IMR-90 (cell line): ENCODE data around the gene MBIP. TPM values are rescaled to one million over a fixed set of nuclear protein-coding genes. Genes with fewer than 3 reads are reported as not detected.

Experiments
- ATAC-seq: fragments of 200-7000 bp; cut with Tn5 transposase; 2 replicates; pipeline ENCODE4 v1.9.1; 2020; ENCODE audit warnings: low read depth, mild to moderate bottlenecking, moderate library complexity
- BruUV-seq: library from RNA; stranded (reverse); fragments of 400-500 nt; replicated peaks from 2 replicates; lab custom pipeline; 2021; lab: Mats Ljungman, UMichigan
- CTCF ChIA-PET: fragments of 300-600 bp; formaldehyde crosslinking; extraction: SDS; loops from one replicate; lab custom pipeline; 2021; ENCODE audit warnings: antibody characterized with exemption; lab: Yijun Ruan, JAX
- POLR2A ChIA-PET: fragments of 300-600 bp; sonication (Branson Sonifier 250); formaldehyde crosslinking; loops from one replicate; lab custom pipeline; 2022; ENCODE audit warnings: antibody characterized with exemption; ENCODE audit not compliant: unreplicated experiment; lab: Charles Lee
- DNase-seq: peaks from one replicate; pipeline ENCODE4 v3.0.0; 2013
- H2AFZ ChIP-seq: replicated peaks from 2 replicates; pipeline ENCODE3; 2013; ENCODE audit warnings: low read length, mild to moderate bottlenecking; ENCODE audit not compliant: poor library complexity
- H2AK5ac ChIP-seq: 2 replicates; pipeline ENCODE4 v1.6.1; 2013; ENCODE audit warnings: low read depth, low read length, inconsistent platforms
- H2AK9ac ChIP-seq: replicated peaks from 2 replicates; pipeline ENCODE3; 2013; ENCODE audit warnings: mild to moderate bottlenecking, low read depth, low read length, moderate library complexity; ENCODE audit not compliant: poor library complexity
- H2BK120ac ChIP-seq: 2 replicates; pipeline ENCODE4 v1.6.1; 2013; ENCODE audit warnings: low read depth, low read length, inconsistent platforms
- H2BK15ac ChIP-seq: 3 replicates; pipeline ENCODE4 v1.6.1; 2013; ENCODE audit warnings: low read depth, low read length, inconsistent platforms
- H2BK20ac ChIP-seq: 2 replicates; pipeline ENCODE4 v1.6.1; 2013; ENCODE audit warnings: low read depth, mild to moderate bottlenecking, inconsistent platforms, low read length, moderate library complexity
- H2BK5ac ChIP-seq: 2 replicates; pipeline ENCODE4 v1.6.1; 2013; ENCODE audit warnings: mild to moderate bottlenecking, low read depth, low read length, inconsistent platforms; ENCODE audit not compliant: poor library complexity, severe bottlenecking
- H3K14ac ChIP-seq: replicated peaks from 2 replicates; pipeline ENCODE4 v1.6.1; 2013; ENCODE audit warnings: low read depth, low read length, inconsistent platforms
- H3K18ac ChIP-seq: 2 replicates; pipeline ENCODE4 v1.6.1; 2013; ENCODE audit warnings: low read depth, low read length, control low read depth
- H3K23ac ChIP-seq: 2 replicates; pipeline ENCODE4 v1.6.1; 2013; ENCODE audit warnings: low read depth, low read length, inconsistent platforms
- H3K27ac ChIP-seq: 2 replicates; pipeline ENCODE4 v1.5.1; 2013; ENCODE audit warnings: mild to moderate bottlenecking, control low read depth, low read length; ENCODE audit not compliant: insufficient read depth
- H3K27me3 ChIP-seq: 2 replicates; pipeline ENCODE4 v1.6.1; 2013; ENCODE audit warnings: low read length; ENCODE audit not compliant: control insufficient read depth, insufficient read depth
- H3K36me3 ChIP-seq: 2 replicates; pipeline ENCODE4 v1.6.1; 2013; ENCODE audit warnings: low read length, mixed read lengths; ENCODE audit not compliant: control insufficient read depth, insufficient read depth
- H3K4ac ChIP-seq: 2 replicates; pipeline ENCODE4 v1.6.1; 2013; ENCODE audit warnings: low read depth, low read length, inconsistent platforms
- H3K4me1 ChIP-seq: 2 replicates; pipeline ENCODE4 v1.6.1; 2013; ENCODE audit warnings: low read length, mixed read lengths; ENCODE audit not compliant: control insufficient read depth, insufficient read depth
- H3K4me2 ChIP-seq: 2 replicates; pipeline ENCODE4 v1.6.1; 2013; ENCODE audit warnings: low read depth, mild to moderate bottlenecking, control low read depth, low read length, moderate library complexity
- H3K4me3 ChIP-seq: 2 replicates; pipeline ENCODE4 v1.5.1; 2013; ENCODE audit warnings: low read depth, mild to moderate bottlenecking, control low read depth, low read length, moderate library complexity; ENCODE audit not compliant: insufficient read depth
- H3K56ac ChIP-seq: 2 replicates; pipeline ENCODE4 v1.6.1; 2013; ENCODE audit warnings: low read length, inconsistent platforms; ENCODE audit not compliant: insufficient read depth; ENCODE audit errors: extremely low read depth
- H3K79me1 ChIP-seq, 2 experiments: 2 replicates each; pipeline ENCODE4 v1.6.1; 2013; ENCODE audit warnings: low read length in 2 of 2, inconsistent platforms in 1 of 2, low read depth in 1 of 2
- H3K9ac ChIP-seq: 2 replicates; pipeline ENCODE4 v1.6.1; 2013; ENCODE audit warnings: low read depth, low read length, control low read depth
- H3K9me1 ChIP-seq: 2 replicates; pipeline ENCODE4 v1.6.1; 2013; ENCODE audit warnings: low read length, inconsistent platforms; ENCODE audit not compliant: insufficient read depth
- H3K9me3 ChIP-seq: 2 replicates; pipeline ENCODE4 v1.6.1; 2013; ENCODE audit warnings: low read length; ENCODE audit not compliant: control insufficient read depth, insufficient read depth
- H4K20me1 ChIP-seq: 2 replicates; pipeline ENCODE4 v1.6.1; 2013; ENCODE audit warnings: low read length, inconsistent platforms; ENCODE audit not compliant: insufficient read depth
- H4K5ac ChIP-seq: 2 replicates; pipeline ENCODE4 v1.6.1; 2013; ENCODE audit warnings: mild to moderate bottlenecking, low read depth, low read length, control low read depth
- H4K8ac ChIP-seq, 2 experiments: 2 replicates each; pipeline ENCODE4 v1.6.1; 2013; ENCODE audit warnings: low read depth in 2 of 2, low read length in 2 of 2, control low read depth in 1 of 2, inconsistent platforms in 1 of 2
- H4K91ac ChIP-seq: 2 replicates; pipeline ENCODE4 v1.6.1; 2013; ENCODE audit warnings: low read depth, low read length, inconsistent platforms; ENCODE audit not compliant: insufficient read depth
- BHLHE40 ChIP-seq: fragments of 150-350 bp; IDR thresholded peaks from 2 replicates; pipeline ENCODE4 v1.6.1; 2016; ENCODE audit warnings: mild to moderate bottlenecking, low read depth, low read length
- MAFK ChIP-seq: IDR thresholded peaks from 2 replicates; pipeline ENCODE4 v1.6.1; 2012; ENCODE audit warnings: low read depth, low read length, improper control_type of control experiment
- MXI1 ChIP-seq: IDR thresholded peaks from 2 replicates; pipeline ENCODE4 v1.6.1; 2012; ENCODE audit warnings: low read depth, mild to moderate bottlenecking, low read length, moderate library complexity, borderline replicate concordance
- POLR2A ChIP-seq: IDR thresholded peaks from 2 replicates; pipeline ENCODE4 v1.6.1; 2012; ENCODE audit warnings: mild to moderate bottlenecking, low read depth, low read length
- RAD21 ChIP-seq: IDR thresholded peaks from 2 replicates; pipeline ENCODE4 v1.6.1; 2012; ENCODE audit warnings: low read length, improper control_type of control experiment
- RCOR1 ChIP-seq: IDR thresholded peaks from 2 replicates; pipeline ENCODE4 v1.6.1; 2012; ENCODE audit warnings: mild to moderate bottlenecking, low read length, improper control_type of control experiment; ENCODE audit not compliant: insufficient replicate concordance
- RFX5 ChIP-seq: IDR thresholded peaks from 2 replicates; pipeline ENCODE4 v1.8.0; 2012; ENCODE audit warnings: low read depth, mild to moderate bottlenecking, low read length, moderate library complexity
- WGBS, 2 experiments: methylation state at CpG; one replicate each; pipeline versions ENCODE4 v1.1.5 to v1.1.7; 2013; ENCODE audit warnings: missing lambda C conversion rate in 2 of 2; ENCODE audit not compliant: insufficient read length in 1 of 2; ENCODE audit errors: extremely low coverage in 2 of 2; 5-methylcytosine and 5-hydroxymethylcytosine counted together
- dilution Hi-C: fragments of 300-500 bp; cut with HindIII; formaldehyde crosslinking; loops from one replicate; pipeline ENCODE4 v1.14.3; 2018; ENCODE audit warnings: low sequenced_read_pairs; ENCODE audit not compliant: unreplicated experiment
- in situ Hi-C: fragments of 300-500 bp; cut with MboI; formaldehyde crosslinking; loops from 3 replicates; pipeline ENCODE4 v1.14.3; 2019; ENCODE audit warnings: low sequenced_read_pairs, inconsistent platforms, mixed read lengths
- intact Hi-C: fragments of 100-400 bp; cut with micrococcal nuclease; formaldehyde crosslinking; loops from 2 replicates; pipeline ENCODE4 v1.10.0; 2022
- polyA plus RNA-seq, 3 experiments: library from polyadenylated mRNA; depleted of rRNA; stranded (reverse); fragments of >200 nt; gene quantifications; 2 replicates each; pipeline ENCODE4 v1.2.3, GENCODE V29; 2012; ENCODE audit warnings: low replicate concordance in 1 of 3
- total RNA-seq: library from RNA; depleted of rRNA; stranded (reverse); fragments of >200 nt; gene quantifications from 2 replicates; pipeline ENCODE4 v1.2.3, GENCODE V29; 2012
- TF ChIP-seq, protein P1 (sequence below): fragments of 150-350 bp; IDR thresholded peaks from 2 replicates; pipeline ENCODE4 v1.6.1; 2017; ENCODE audit warnings: mild to moderate bottlenecking, antibody characterized with exemption, low read length, low read depth

The MBIP gene
- total and polyA plus RNA-seq, 2 of the 4 experiments (the other 2 are of a cell fraction) = 9.3 to 17.4 TPM

GRCh38 chr14:36268121-36268520 is 52.3 kb downstream of the MBIP start:
- H2AK9ac ChIP-seq = no peak overlapping the region
- H2AK5ac ChIP-seq = no peak overlapping the region
- H3K18ac ChIP-seq = no peak overlapping the region
- no peak overlapping the region for H2BK5ac ChIP-seq
- dilution Hi-C loops = no loop called here
- ATAC-seq = no peak
- H4K20me1 ChIP-seq = no peaks in the 10 kb centered on the region
- H3K56ac ChIP-seq = no peak overlapping the region
- no peaks in the 10 kb centered on the region for H3K4me1 ChIP-seq
- H3K23ac ChIP-seq = no peak overlapping the region
- no peak overlapping the region for H3K14ac ChIP-seq
- no peak for DNase-seq
- TF ChIP-seq POLR2A (no peak), MAFK (no peak), MXI1 (no peak), RFX5 (no peak), RAD21 (no peak), RCOR1 (no peak), BHLHE40 (no peak)
- TF ChIP-seq, protein P1, sequence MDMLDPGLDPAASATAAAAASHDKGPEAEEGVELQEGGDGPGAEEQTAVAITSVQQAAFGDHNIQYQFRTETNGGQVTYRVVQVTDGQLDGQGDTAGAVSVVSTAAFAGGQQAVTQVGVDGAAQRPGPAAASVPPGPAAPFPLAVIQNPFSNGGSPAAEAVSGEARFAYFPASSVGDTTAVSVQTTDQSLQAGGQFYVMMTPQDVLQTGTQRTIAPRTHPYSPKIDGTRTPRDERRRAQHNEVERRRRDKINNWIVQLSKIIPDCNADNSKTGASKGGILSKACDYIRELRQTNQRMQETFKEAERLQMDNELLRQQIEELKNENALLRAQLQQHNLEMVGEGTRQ = no peak
- H3K27ac ChIP-seq = no peak overlapping the region
- H3K9me1 ChIP-seq = no peaks in the 10 kb centered on the region; the same call in 1 of the 2 replicates
- H3K4me3 ChIP-seq = no peak overlapping the region
- no peak overlapping the region for H3K4ac ChIP-seq
- ChIA-PET CTCF (interaction anchor here (0.7 to 1.2 kb wide), 2 partner anchors 22 to 199 kb away, joined by 3 read pairs; no protein-coding TSS in a partner anchor), POLR2A (no interaction called here)
- no peak overlapping the region for H4K5ac ChIP-seq
- no TSS peak for BruUV-seq
- no peak overlapping the region for H2BK20ac ChIP-seq
- intact Hi-C loops = no loop called here
- in situ Hi-C loops = no loop called here
- no peak overlapping the region for H4K91ac ChIP-seq
- H3K79me1 ChIP-seq = no peaks in the 10 kb centered on the region
- no peak overlapping the region for H2BK15ac ChIP-seq
- H3K27me3 ChIP-seq = peaks cover 51% of the 10 kb centered on the region
- no peak overlapping the region for H3K9ac ChIP-seq
- no peak overlapping the region for H3K4me2 ChIP-seq
- no peaks in the 10 kb centered on the region for H3K36me3 ChIP-seq
- whole genome bisulfite sequencing, 2 experiments = no CpG with 5 or more reads among the region's 3 CpGs
- H4K8ac ChIP-seq = no peak overlapping the region
- no peak overlapping the region for H2AFZ ChIP-seq
- H2BK120ac ChIP-seq = no peak overlapping the region
- H3K9me3 ChIP-seq = peaks cover 4% of the 10 kb centered on the region; the same call in 1 of the 2 replicates
